H1 (cell line): ENCODE results near the gene DHPS. TPM values are rescaled to one million over a fixed set of nuclear protein-coding genes. Genes with fewer than 3 reads are reported as not detected.

ENCODE experiments used
- CTCF ChIA-PET: fragments of 300-600 bp; sonication (Branson Sonifier 250); formaldehyde crosslinking; loops from one replicate; lab custom pipeline; 2021; ENCODE audit not compliant: partially characterized antibody; lab: Charles Lee
- POLR2A ChIA-PET: fragments of 300-600 bp; sonication (Branson Sonifier 250); formaldehyde crosslinking; loops from one replicate; lab custom pipeline; 2021; ENCODE audit warnings: inconsistent platforms; ENCODE audit not compliant: partially characterized antibody; lab: Charles Lee
- DNase-seq, 2 experiments: peaks; one replicate each; pipeline versions ENCODE4 v3.0.0 to v3.0.0-alpha.2; 2010 to 2022; ENCODE audit warnings: low spot score in 2 of 2, low read depth in 1 of 2, mixed read lengths in 1 of 2
- FAIRE-seq: peaks from 2 replicates; lab custom pipeline; 2011; peaks lifted over from hg19 to GRCh38; lab: Jason Lieb, UNC
- H2AFZ ChIP-seq: 2 replicates; pipeline ENCODE4 v1.8.1; 2012; ENCODE audit warnings: low read length, inconsistent platforms
- H2AK5ac ChIP-seq: 2 replicates; pipeline ENCODE4 v1.6.1; 2013; ENCODE audit warnings: low read depth, low read length
- H2BK120ac ChIP-seq: replicated peaks from 2 replicates; pipeline ENCODE3; 2013; ENCODE audit warnings: low read depth, low read length, inconsistent platforms
- H2BK12ac ChIP-seq: 2 replicates; pipeline ENCODE4 v1.6.1; 2013; ENCODE audit warnings: low read depth, low read length
- H2BK15ac ChIP-seq: 2 replicates; pipeline ENCODE4 v1.6.1; 2013; ENCODE audit warnings: low read length
- H2BK20ac ChIP-seq: 2 replicates; pipeline ENCODE4 v1.6.1; 2013; ENCODE audit warnings: low read length
- H2BK5ac ChIP-seq: 2 replicates; pipeline ENCODE4 v1.6.1; 2013; ENCODE audit warnings: low read depth, low read length
- H3K14ac ChIP-seq: 2 replicates; pipeline ENCODE4 v1.6.1; 2013; ENCODE audit warnings: inconsistent platforms; ENCODE audit not compliant: insufficient read length
- H3K18ac ChIP-seq: 2 replicates; pipeline ENCODE4 v1.6.1; 2013; ENCODE audit warnings: low read length; ENCODE audit errors: extremely low read depth
- H3K23ac ChIP-seq: 2 replicates; pipeline ENCODE4 v1.6.1; 2013; ENCODE audit warnings: inconsistent platforms; ENCODE audit not compliant: insufficient read length
- H3K23me2 ChIP-seq: 2 replicates; pipeline ENCODE4 v1.6.1; 2013; ENCODE audit warnings: low read depth, low read length
- H3K27ac ChIP-seq: 2 replicates; pipeline ENCODE4 v1.6.1; 2011; ENCODE audit warnings: low read depth, low read length, inconsistent platforms
- H3K27me3 ChIP-seq, 4 experiments: replicated peaks in 1 of 4; 1 replicate in 1 of 4; 2 replicates in 3 of 4; pipeline versions ENCODE4 v1.6.1 to v1.8.1; 2011 to 2013; ENCODE audit warnings: low read length in 3 of 4, mild to moderate bottlenecking in 3 of 4, inconsistent platforms in 2 of 4, mixed read lengths in 2 of 4, moderate library complexity in 1 of 4; ENCODE audit not compliant: control insufficient read depth in 3 of 4, insufficient read depth in 3 of 4; ENCODE audit errors: extremely low read depth in 1 of 4
- H3K36me3 ChIP-seq, 4 experiments: 2 replicates each; pipeline versions ENCODE4 v1.6.1 to v1.8.1; 2011 to 2013; ENCODE audit warnings: mild to moderate bottlenecking in 4 of 4, low read length in 3 of 4, moderate library complexity in 2 of 4, control low read depth in 1 of 4, inconsistent platforms in 1 of 4; ENCODE audit not compliant: insufficient read depth in 4 of 4, control insufficient read depth in 2 of 4
- H3K4ac ChIP-seq: replicated peaks from 2 replicates; pipeline ENCODE3; 2013; ENCODE audit warnings: low read length, low read depth, mixed read lengths, inconsistent platforms; ENCODE audit not compliant: insufficient read length
- H3K4me1 ChIP-seq, 4 experiments: replicated peaks in 1 of 4; 1 replicate in 1 of 4; 2 replicates in 3 of 4; pipeline versions ENCODE4 v1.6.1 to v1.8.1; 2011 to 2013; ENCODE audit warnings: low read length in 3 of 4, inconsistent platforms in 2 of 4, mixed read lengths in 1 of 4; ENCODE audit not compliant: insufficient read depth in 4 of 4, control insufficient read depth in 3 of 4
- H3K4me2 ChIP-seq, 2 experiments: 2 replicates each; pipeline versions ENCODE4 v1.6.1 to v1.8.1; 2011 to 2013; ENCODE audit warnings: low read depth in 2 of 2, low read length in 2 of 2, control low read depth in 1 of 2, inconsistent platforms in 1 of 2, mild to moderate bottlenecking in 1 of 2; ENCODE audit not compliant: insufficient read depth in 1 of 2
- H3K4me3 ChIP-seq, 4 experiments: fragments of 200-600, 300-600 bp in 1 of 4; sonication (generic), shearing (Covaris generic), sonication (Bioruptor Twin) in 1 of 4; 2 replicates each; pipeline versions ENCODE4 v1.5.1 to v1.8.1; 2011 to 2016; ENCODE audit warnings: low read length in 4 of 4, low read depth in 3 of 4, control low read depth in 2 of 4, inconsistent platforms in 2 of 4, mild to moderate bottlenecking in 2 of 4, mixed read lengths in 1 of 4, moderate library complexity in 1 of 4; ENCODE audit not compliant: insufficient read depth in 2 of 4; ENCODE audit errors: extremely low read depth in 1 of 4
- H3K56ac ChIP-seq: replicated peaks from 2 replicates; pipeline ENCODE3; 2013; ENCODE audit warnings: low read depth, mild to moderate bottlenecking, mixed read lengths, low read length, inconsistent platforms; ENCODE audit not compliant: insufficient read length
- H3K79me1 ChIP-seq: 2 replicates; pipeline ENCODE4 v1.6.1; 2013; ENCODE audit warnings: low read depth, low read length, control low read depth
- H3K79me2 ChIP-seq, 2 experiments: 2 replicates each; pipeline versions ENCODE4 v1.6.1 to v1.8.1; 2012 to 2013; ENCODE audit warnings: low read length in 2 of 2, mild to moderate bottlenecking in 2 of 2, inconsistent platforms in 1 of 2; ENCODE audit not compliant: insufficient read depth in 2 of 2, control insufficient read depth in 1 of 2
- H3K9ac ChIP-seq, 4 experiments: replicated peaks in 1 of 4; 1 replicate in 1 of 4; 2 replicates in 3 of 4; pipeline versions ENCODE4 v1.6.1 to v1.8.1; 2011 to 2013; ENCODE audit warnings: low read depth in 3 of 4, low read length in 3 of 4, control low read depth in 2 of 4, mild to moderate bottlenecking in 2 of 4, moderate library complexity in 2 of 4, inconsistent platforms in 1 of 4; ENCODE audit errors: extremely low read depth in 1 of 4
- H3K9me3 ChIP-seq, 2 experiments: 2 replicates each; pipeline versions ENCODE4 v1.6.1 to v1.8.1; 2012 to 2013; ENCODE audit warnings: mild to moderate bottlenecking in 2 of 2, moderate library complexity in 2 of 2, control low read depth in 1 of 2, inconsistent platforms in 1 of 2, low read depth in 1 of 2, low read length in 1 of 2, mixed read lengths in 1 of 2; ENCODE audit not compliant: insufficient read depth in 2 of 2
- H4K20me1 ChIP-seq, 2 experiments: replicated peaks in 1 of 2; 2 replicates each; pipeline versions ENCODE3 to v1.8.1; 2011 to 2013; ENCODE audit warnings: inconsistent platforms in 2 of 2, low read length in 2 of 2, mild to moderate bottlenecking in 1 of 2; ENCODE audit not compliant: insufficient read depth in 2 of 2, control insufficient read depth in 1 of 2
- H4K5ac ChIP-seq: 2 replicates; pipeline ENCODE4 v1.6.1; 2013; ENCODE audit warnings: low read length, low read depth, mixed read lengths, inconsistent platforms; ENCODE audit not compliant: insufficient read length
- H4K8ac ChIP-seq: 2 replicates; pipeline ENCODE4 v1.8.0; 2013; ENCODE audit warnings: mild to moderate bottlenecking, moderate library complexity, low read length, inconsistent platforms; ENCODE audit not compliant: insufficient read depth; ENCODE audit errors: extremely low read depth
- H4K91ac ChIP-seq: replicated peaks from 2 replicates; pipeline ENCODE3; 2013; ENCODE audit warnings: low read length, mixed read lengths, inconsistent platforms; ENCODE audit not compliant: insufficient read length
- POLR2AphosphoS5 ChIP-seq: IDR thresholded peaks from 2 replicates; pipeline ENCODE4 v1.6.1; 2011; ENCODE audit warnings: low read depth, low read length
- SRF ChIP-seq: IDR thresholded peaks from 2 replicates; pipeline ENCODE4 v1.6.1; 2011; ENCODE audit warnings: mild to moderate bottlenecking, low read depth, low read length, moderate library complexity
- WGBS, 2 experiments: shearing (Covaris generic) in 1 of 2; methylation state at CpG; one replicate each; pipeline versions ENCODE4 v1.1.6 to v1.1.7; 2013 to 2015; ENCODE audit warnings: low lambda C conversion rate in 2 of 2, mixed read lengths in 2 of 2, inconsistent platforms in 1 of 2, low coverage in 1 of 2, missing lambda C conversion rate in 1 of 2; ENCODE audit not compliant: insufficient replicate concordance in 2 of 2, insufficient coverage in 1 of 2, insufficient read length in 1 of 2; ENCODE audit errors: extremely low coverage in 1 of 2, missing lambda C conversion rate in 1 of 2; 5-methylcytosine and 5-hydroxymethylcytosine counted together
- polyA plus RNA-seq, 7 experiments: library from polyadenylated mRNA; depleted of rRNA in 3 of 7; stranded (reverse) in 5 of 7; unstranded in 2 of 7; fragments of >200 nt in 5 of 7; fragments of 200-250 nt in 2 of 7; gene quantifications; 1 replicate in 5 of 7; 2 replicates in 1 of 7; 4 replicates in 1 of 7; pipeline versions ENCODE4 v1.2.1 to v1.2.3, GENCODE V29; 2011 to 2013; ENCODE audit warnings: missing spikeins in 2 of 7, mixed read lengths in 2 of 7
- total RNA-seq: library from RNA; stranded (reverse); fragmentation: NEBNext Ultra II Directional; extraction: Animal tissue kit (Norgen Biotek cat#: 25700); gene quantifications from 2 replicates; pipeline ENCODE4 v1.2.1, GENCODE V29; 2021

Gene DHPS
- total and polyA plus RNA-seq, 2 of the 8 experiments (the other 6 are each of a cell fraction or from before 2014, with no cell fraction given): 86.6 to 99.6 TPM

GRCh38 chr19:12706332-12706718 lies 24.6 kb upstream of the DHPS start:
- no peaks in the 10 kb centered on the region for H3K27me3 ChIP-seq
- no peak overlapping the region for H3K9ac ChIP-seq
- no peak overlapping the region for H3K56ac ChIP-seq
- TF ChIP-seq SRF (no peak), POLR2AphosphoS5 (peak; percentile 35)
- no peak overlapping the region for H2BK12ac ChIP-seq
- no peak overlapping the region for H3K14ac ChIP-seq
- H3K23me2 ChIP-seq: no peaks in the 10 kb centered on the region
- H3K4me2 ChIP-seq: no peak overlapping the region
- no peak overlapping the region for H2BK15ac ChIP-seq
- no peak overlapping the region for H2BK5ac ChIP-seq
- H4K5ac ChIP-seq: no peak overlapping the region
- H2BK20ac ChIP-seq: no peak overlapping the region
- POLR2A ChIA-PET: interaction anchor here (2.6 to 6.7 kb wide), 2 partner anchors 9 to 15 kb away, joined by 10 to 50 read pairs; partner anchors contain the start of gene FBXW9
- H3K79me1 ChIP-seq: no peaks in the 10 kb centered on the region
- FAIRE-seq (no peak), DNase-seq (no peak)
- H3K9me3 ChIP-seq: no peaks in the 10 kb centered on the region
- peak overlapping the region; percentile 76; the same call in 1 of the 2 replicates for H4K8ac ChIP-seq
- H3K18ac ChIP-seq: no peak overlapping the region
- peaks cover 0 to 17% of the 10 kb centered on the region in 2 experiments for H4K20me1 ChIP-seq
- CTCF ChIA-PET: interaction anchor here (0.6 to 1.4 kb wide), 6 partner anchors 9 to 191 kb away, joined by 3 to 4 read pairs (median 4); partner anchors contain the start of gene FBXW9
- H2AFZ ChIP-seq: no peak overlapping the region
- 98% methylated on average over 13 of the region's 13 CpGs; no CpG with 5 or more reads in 1 of the 2 experiments for WGBS, 2 experiments
- H3K27ac ChIP-seq: no peak overlapping the region
- no peak overlapping the region for H3K23ac ChIP-seq
- H3K4ac ChIP-seq: no peak overlapping the region
- peaks cover 0 to 5% (median 2%) of the 10 kb centered on the region in 4 experiments; a peak in 2 of 7 replicates for H3K4me1 ChIP-seq
- H3K36me3 ChIP-seq: peaks cover 40 to 77% (median 67%) of the 10 kb centered on the region in 4 experiments
- H3K4me3 ChIP-seq: no peak overlapping the region
- H4K91ac ChIP-seq: no peak overlapping the region
- H2AK5ac ChIP-seq: no peak overlapping the region
- no peak overlapping the region for H2BK120ac ChIP-seq
- no peaks in the 10 kb centered on the region for H3K79me2 ChIP-seq
